Central memory CD8-positive, alpha-beta T cell (primary cell): ENCODE measurements around the gene CARNS1.
A peak's percentile ranks its signal among the peaks of the same experiment; 100 is the strongest.
"Not testable (repeated sequence)": the region's sequence is repeated elsewhere in the genome, so short reads cannot be mapped to it uniquely, and the experiment has no call there.

Source experiments
- ATAC-seq: fragments of 150-1000 bp; cut with Tn5 transposase; replicated peaks from 2 replicates; pipeline ENCODE4 v1.10.0; 2022; ENCODE audit warnings: mild to moderate bottlenecking, moderate FRiP score, moderate number of reproducible peaks; ENCODE audit not compliant: poor library complexity, severe bottlenecking; ENCODE audit errors: extremely low read depth
- DNase-seq, 2 donors: peaks; one replicate each; pipeline ENCODE4 v3.0.0; 2021; ENCODE audit warnings: low spot score in 2 of 2
- H3K27ac Mint-ChIP-seq: one replicate; pipeline ENCODE4 v1.8.0; 2022; ENCODE audit warnings: low read depth, mild to moderate bottlenecking, moderate library complexity, mixed read lengths
- H3K27me3 Mint-ChIP-seq: one replicate; pipeline ENCODE4 v1.8.0; 2022; ENCODE audit warnings: mixed read lengths
- H3K36me3 Mint-ChIP-seq: one replicate; pipeline ENCODE4 v1.8.0; 2022; ENCODE audit warnings: mild to moderate bottlenecking, moderate library complexity, mixed read lengths; ENCODE audit not compliant: insufficient read depth
- H3K4me1 Mint-ChIP-seq: one replicate; pipeline ENCODE4 v1.8.0; 2022; ENCODE audit warnings: mixed read lengths
- H3K4me3 Mint-ChIP-seq: one replicate; pipeline ENCODE4 v1.8.0; 2022; ENCODE audit warnings: mild to moderate bottlenecking, moderate library complexity, mixed read lengths
- H3K9me3 Mint-ChIP-seq: one replicate; pipeline ENCODE4 v1.8.0; 2022; ENCODE audit warnings: mixed read lengths

CARNS1 gene

DNA sequence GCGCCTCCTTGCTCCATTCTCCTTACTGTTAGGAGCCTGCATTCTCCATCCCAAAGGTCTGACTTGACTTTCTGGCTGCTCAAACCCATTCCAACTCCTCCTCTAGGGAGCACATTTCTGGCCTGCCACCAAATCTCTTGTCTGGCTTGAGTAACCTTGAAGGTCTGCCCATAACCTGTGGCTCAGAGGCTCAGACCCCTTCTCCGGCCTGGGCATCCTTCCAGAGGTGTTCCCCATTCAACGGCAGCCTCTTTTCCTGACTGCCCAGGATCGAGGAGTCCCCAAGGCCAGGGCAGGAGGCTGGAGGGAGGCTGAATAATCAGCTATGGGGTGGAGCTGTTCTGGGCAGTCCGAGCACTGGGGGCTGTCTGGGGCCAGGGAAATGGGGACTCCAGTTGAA is 21.5 kb upstream of the CARNS1 start:
- Mint-ChIP-seq H3K27ac (peak overlapping the region; percentile 12), H3K4me1 (peaks cover 60% of the 10 kb centered on the region), H3K27me3 (no peaks in the 10 kb centered on the region), H3K36me3 (peaks cover 26% of the 10 kb centered on the region), H3K9me3 (no peaks in the 10 kb centered on the region), H3K4me3 (peak overlapping the region; percentile 85)
- ATAC-seq: no peak
- DNase-seq: no peak

DNA sequence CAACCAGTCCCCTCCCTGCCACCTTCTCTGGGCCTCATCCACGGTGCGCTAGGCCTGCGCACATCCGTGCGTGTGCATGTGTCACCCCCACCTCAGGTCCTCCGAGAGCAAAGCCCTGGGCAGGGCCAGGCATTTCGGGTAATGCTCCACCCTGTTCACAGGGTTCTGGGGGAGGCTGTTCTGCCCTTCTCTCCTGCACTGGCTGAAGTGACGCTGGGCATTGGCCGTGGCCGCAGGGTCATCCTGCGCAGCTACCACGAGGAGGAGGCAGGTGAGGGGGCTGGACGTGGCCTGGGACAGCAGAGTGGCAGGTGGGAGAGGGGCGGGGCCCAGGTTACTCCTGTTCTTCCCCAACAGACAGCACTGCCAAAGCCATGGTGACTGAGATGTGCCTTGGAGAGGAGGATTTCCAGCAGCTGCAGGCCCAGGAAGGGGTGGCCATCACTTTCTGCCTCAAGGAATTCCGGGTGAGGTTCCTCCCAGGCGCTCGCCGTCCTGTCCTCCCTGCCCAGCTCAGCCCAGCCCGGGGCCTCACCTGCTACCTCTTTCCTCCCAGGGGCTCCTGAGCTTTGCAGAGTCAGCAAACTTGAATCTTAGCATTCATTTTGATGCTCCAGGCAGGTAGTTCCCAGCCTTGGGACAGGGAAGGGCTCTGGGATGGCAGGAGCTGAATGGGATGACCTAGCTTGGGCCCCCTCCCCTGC is 19.8 kb upstream of the CARNS1 start:
- no peak overlapping the region for H3K4me3 Mint-ChIP-seq
- no peak overlapping the region for H3K27ac Mint-ChIP-seq
- H3K4me1 Mint-ChIP-seq: peaks cover 54% of the 10 kb centered on the region
- ATAC-seq (no peak), DNase-seq (no peak)
- H3K9me3 Mint-ChIP-seq: no peaks in the 10 kb centered on the region
- peaks cover 34% of the 10 kb centered on the region for H3K36me3 Mint-ChIP-seq
- H3K27me3 Mint-ChIP-seq: no peaks in the 10 kb centered on the region

DNA sequence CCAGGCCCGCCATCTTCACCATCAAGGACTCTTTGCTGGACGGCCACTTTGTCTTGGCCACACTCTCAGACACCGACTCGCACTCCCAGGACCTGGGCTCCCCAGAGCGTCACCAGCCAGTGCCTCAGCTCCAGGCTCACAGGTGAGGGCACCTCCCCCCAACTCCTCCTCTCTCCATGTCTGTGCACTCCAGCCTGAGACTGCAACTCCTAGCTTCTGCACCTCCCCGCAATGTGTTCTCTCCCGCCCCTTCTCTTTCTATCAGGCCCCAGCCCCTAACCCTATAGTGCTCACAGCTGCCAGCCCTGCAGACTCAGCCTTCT is 19.3 kb upstream of the CARNS1 start:
- no peak overlapping the region for H3K4me3 Mint-ChIP-seq
- H3K36me3 Mint-ChIP-seq: peaks cover 33% of the 10 kb centered on the region
- peaks cover 52% of the 10 kb centered on the region for H3K4me1 Mint-ChIP-seq
- H3K27ac Mint-ChIP-seq: no peak overlapping the region
- H3K9me3 Mint-ChIP-seq: no peaks in the 10 kb centered on the region
- no peak for DNase-seq
- no peak for ATAC-seq
- H3K27me3 Mint-ChIP-seq: no peaks in the 10 kb centered on the region

DNA sequence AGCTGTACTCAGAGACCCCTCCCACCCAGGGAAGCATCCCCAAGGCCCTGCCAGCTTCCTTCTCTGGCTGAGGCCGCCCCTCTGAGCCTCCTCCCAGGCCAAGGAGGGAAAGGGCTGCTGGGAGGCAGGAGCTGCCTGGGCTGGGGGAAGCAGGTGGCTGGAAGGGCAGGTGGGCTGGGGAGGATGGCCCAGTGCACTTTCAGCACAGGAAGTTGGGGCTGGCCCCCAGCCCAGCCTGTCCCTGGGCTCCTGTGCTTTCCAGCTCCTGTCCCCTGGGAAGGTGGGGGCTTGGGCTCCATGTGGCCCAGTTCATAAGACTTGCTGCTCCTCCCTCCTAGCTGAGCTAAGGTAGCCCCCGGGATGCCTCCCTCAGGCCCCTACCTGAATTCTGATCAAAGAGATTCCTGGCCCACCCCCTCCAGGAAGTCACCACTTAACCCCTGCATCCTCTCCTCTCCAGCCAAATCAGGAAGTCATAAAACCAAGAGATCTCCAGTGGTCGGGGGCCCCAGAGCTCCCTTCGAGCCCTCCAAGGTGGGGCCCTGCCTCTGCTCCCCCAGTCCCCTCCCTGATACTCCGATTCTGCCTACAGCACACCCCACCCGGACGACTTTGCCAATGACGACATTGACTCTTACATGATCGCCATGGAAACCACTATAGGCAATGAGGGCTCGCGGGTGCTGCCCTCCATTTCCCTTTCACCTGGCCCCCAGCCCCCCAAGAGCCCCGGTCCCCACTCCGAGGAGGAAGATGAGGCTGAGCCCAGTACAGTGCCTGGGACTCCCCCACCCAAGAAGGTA is 18.7 kb upstream of the CARNS1 start:
- no peak for ATAC-seq
- H3K27ac Mint-ChIP-seq: peak overlapping the region; percentile 84
- peaks cover 30% of the 10 kb centered on the region for H3K36me3 Mint-ChIP-seq
- H3K4me3 Mint-ChIP-seq: peak overlapping the region; percentile 57
- H3K9me3 Mint-ChIP-seq: no peaks in the 10 kb centered on the region
- H3K27me3 Mint-ChIP-seq: no peaks in the 10 kb centered on the region
- DNase-seq: no peak
- peaks cover 48% of the 10 kb centered on the region for H3K4me1 Mint-ChIP-seq

DNA sequence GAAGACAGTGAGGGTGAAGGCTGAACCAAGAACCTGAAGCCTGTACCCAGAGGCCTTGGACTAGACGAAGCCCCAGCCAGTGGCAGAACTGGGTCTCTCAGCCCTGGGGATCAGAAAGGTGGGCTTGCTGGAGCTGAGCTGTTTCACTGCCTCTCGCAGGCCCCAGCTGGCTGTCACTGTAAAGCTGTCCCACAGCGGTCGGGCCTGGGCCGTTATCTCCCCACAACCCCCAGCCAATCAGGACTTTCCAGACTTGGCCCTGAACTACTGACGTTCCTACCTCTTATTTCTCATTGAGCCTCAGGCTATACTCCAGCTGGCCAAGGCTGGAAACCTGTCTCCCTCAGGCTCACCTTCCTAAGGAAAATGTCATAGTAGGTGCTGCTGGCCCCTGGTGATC is 17.9 kb upstream of the CARNS1 start:
- ATAC-seq (no peak), DNase-seq (no peak)
- Mint-ChIP-seq H3K36me3 (peaks cover 30% of the 10 kb centered on the region), H3K27me3 (no peaks in the 10 kb centered on the region), H3K27ac (peak overlapping the region; percentile 84), H3K9me3 (no peaks in the 10 kb centered on the region), H3K4me3 (peak overlapping the region; percentile 57), H3K4me1 (peaks cover 43% of the 10 kb centered on the region)

DNA sequence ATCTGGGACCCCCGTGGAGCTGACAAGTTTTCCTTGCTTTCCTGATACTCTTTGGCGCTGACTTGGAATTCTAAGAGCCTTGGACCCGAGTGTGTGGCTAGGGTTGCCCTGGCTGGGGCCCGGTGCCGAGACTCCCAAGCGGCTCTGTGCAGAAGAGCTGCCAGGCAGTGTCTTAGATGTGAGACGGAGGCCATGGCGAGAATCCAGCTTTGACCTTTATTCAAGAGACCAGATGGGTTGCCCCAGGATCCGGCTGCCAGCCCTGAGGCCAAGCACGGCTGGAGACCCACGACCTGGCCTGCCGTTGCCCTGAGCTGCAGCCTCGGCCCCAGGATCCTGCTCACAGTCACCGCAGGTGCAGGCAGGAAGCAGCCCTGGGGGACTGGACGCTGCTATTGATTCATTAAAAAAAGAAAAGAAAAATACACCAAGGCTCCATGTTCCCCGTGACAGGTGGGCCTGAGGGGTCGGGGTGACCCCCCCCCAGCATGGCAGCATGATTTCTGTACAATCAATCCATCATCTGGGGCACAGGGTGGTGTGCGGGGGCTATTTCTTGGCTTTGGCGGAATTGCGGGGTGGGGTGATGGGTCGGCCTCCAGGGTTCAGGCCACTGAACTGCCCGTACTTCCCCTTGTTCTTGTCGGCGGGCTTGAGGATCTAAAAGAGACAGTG is 17.4 kb upstream of the CARNS1 start:
- no peak for DNase-seq
- peaks cover 40% of the 10 kb centered on the region for H3K4me1 Mint-ChIP-seq
- no peaks in the 10 kb centered on the region for H3K27me3 Mint-ChIP-seq
- H3K9me3 Mint-ChIP-seq: no peaks in the 10 kb centered on the region
- peak overlapping the region; percentile 84 for H3K27ac Mint-ChIP-seq
- no peak for ATAC-seq
- peak overlapping the region; percentile 57 for H3K4me3 Mint-ChIP-seq
- H3K36me3 Mint-ChIP-seq: peaks cover 28% of the 10 kb centered on the region

DNA sequence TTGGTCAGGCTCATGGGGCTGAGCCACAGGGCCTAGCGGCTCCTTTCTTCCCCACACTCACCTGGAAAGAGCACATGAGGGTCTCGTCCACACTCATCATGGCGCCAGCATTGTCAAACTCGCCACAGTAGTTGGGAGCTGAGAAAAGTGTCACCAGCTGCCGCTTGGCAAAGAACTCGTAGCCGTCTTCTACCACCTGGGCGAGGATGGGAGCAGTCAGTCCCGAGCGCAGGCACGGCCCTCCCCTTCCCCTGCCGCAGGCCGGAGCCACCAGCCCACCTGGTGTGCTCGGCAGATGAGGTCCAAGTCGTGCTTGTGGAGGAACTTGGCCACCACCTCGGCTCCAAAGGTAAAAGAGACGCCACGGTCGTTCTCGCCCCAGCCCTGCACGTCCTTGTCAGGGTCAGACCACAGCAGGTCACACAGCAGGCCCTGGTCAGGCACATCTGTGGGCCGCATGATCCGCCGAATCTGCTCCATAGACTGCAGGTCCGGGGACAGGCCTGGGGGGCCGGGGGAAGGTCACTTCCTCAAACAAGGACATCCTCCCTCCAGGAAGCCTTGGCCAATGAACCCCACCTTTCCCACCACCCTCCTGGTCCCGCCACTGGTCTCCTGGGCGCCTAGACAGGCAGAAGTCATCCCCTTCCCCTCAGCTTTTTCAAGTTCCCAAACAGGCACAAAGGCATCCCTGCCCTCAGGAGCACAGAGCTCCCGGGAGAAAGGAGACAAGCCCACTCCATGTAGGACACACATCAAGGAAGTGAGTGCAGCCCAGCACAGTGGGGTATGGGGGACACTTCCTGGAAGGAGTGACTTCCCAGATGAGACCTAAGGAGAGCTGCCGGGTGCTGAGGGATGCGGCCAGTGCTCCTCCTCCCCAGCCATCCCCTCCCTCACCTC is 16.6 kb upstream of the CARNS1 start:
- no peaks in the 10 kb centered on the region for H3K9me3 Mint-ChIP-seq
- H3K27ac Mint-ChIP-seq: no peak overlapping the region
- peaks cover 32% of the 10 kb centered on the region for H3K36me3 Mint-ChIP-seq
- ATAC-seq (no peak), DNase-seq (no peak)
- peak overlapping the region; percentile 87 for H3K4me3 Mint-ChIP-seq
- no peaks in the 10 kb centered on the region for H3K27me3 Mint-ChIP-seq
- H3K4me1 Mint-ChIP-seq: peaks cover 38% of the 10 kb centered on the region

DNA sequence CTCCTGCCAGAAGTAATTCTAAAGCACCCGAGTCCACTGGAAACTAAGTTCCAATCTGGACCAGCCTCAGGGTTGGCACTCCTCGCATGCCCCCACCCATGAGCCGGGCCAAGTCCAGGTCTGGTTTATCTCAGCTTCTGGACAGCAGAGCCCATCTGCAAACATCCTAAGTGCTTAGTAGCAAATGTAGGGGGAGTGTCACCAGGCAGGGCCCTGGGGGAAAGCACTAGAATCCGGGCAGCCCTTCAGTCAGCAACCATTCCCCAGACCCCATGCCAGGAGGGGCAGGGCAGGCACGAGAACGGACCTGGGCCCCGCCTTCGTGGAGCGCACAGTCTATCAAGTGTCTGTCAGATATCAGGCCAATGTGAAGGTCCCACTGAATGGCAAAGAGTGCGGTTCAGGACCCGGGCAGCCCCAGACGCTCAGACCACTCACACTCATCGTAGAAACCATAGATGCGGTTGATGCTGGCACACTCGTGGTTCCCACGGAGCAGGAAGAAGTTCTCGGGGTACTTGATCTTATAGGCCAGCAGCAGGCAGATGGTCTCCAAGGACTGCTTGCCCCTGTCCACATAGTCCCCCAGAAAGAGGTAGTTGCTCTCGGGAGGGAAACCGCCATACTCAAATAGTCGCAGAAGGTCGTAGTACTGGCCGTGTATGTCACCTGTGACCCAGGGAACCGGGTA is 15.1 kb upstream of the CARNS1 start:
- no peaks in the 10 kb centered on the region for H3K27me3 Mint-ChIP-seq

DNA sequence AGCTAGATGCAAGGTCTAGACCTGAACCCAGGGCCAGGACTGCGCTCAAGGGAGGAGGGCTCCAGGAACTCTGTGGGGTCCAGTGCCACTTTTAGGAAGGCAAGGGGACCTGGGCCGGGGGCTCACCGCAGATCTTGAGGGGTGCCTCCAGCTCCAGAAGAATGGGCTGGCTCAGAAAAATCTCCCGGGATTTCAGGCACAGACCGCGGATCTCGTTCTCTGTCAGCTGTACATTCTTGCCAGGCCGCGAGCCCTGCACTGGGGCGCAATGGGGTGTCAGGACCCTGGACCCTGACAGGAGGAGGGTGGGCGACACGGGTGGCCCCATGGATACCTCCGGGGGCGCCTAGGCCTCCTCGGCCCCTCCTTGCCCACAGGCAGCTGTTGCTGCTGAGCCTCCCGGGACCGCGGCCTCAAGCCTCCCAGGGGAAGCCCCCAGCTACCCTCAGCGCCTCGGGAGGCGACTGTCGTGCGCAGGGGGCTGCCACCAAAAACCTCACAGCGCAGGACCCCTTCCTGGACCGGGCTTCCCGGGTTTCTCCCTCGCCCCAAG is 14.5 kb upstream of the CARNS1 start:
- peaks cover 49% of the 10 kb centered on the region for H3K4me1 Mint-ChIP-seq
- H3K27ac Mint-ChIP-seq: no peak overlapping the region
- no peaks in the 10 kb centered on the region for H3K27me3 Mint-ChIP-seq
- ATAC-seq: peak; percentile 1
- no peak for DNase-seq
- peaks cover 46% of the 10 kb centered on the region for H3K36me3 Mint-ChIP-seq
- no peaks in the 10 kb centered on the region for H3K9me3 Mint-ChIP-seq
- peak overlapping the region; percentile 87 for H3K4me3 Mint-ChIP-seq

More for the DNA sequence above, 15.1 kb upstream of the CARNS1 start:
- no peak for DNase-seq
- no peaks in the 10 kb centered on the region for H3K9me3 Mint-ChIP-seq
- peaks cover 46% of the 10 kb centered on the region for H3K4me1 Mint-ChIP-seq
- no peak overlapping the region for H3K27ac Mint-ChIP-seq
- peaks cover 43% of the 10 kb centered on the region for H3K36me3 Mint-ChIP-seq
- ATAC-seq: no peak
- H3K4me3 Mint-ChIP-seq: peak overlapping the region; percentile 87

DNA sequence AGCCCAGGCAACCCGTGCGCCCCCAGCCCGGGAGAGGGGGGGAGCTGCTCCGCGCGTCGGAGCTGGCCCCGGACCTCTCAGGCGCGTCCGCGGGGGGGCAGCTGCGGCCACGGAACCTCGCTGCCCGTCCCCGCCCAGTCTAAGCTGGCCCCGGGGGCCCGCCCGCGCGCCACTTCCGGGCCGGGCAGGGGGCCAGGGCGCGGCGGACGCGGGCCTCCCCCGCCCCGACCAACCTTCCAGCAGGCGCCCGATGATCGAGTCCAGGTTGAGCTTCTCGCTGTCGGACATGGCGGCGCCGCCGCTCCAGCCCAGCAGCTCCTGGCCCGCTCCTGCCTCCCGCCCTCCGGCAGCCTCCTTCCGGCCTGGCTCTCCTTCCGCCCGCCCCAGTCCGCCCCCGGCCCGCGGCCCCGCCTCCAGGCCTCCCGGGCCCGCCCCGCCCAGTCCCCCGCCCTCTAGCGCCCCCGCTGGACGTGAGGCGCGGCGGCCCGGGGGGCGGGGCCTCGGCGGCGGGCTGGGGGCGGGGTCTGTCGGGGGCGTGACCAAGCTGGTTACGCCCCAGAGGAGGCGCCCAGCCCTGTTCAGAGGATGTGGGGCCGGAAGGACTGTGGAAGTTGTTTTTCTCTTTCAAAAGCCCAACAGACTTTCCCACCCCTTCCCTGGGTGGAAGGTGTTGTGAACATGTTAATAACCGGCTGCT is 13.8 kb upstream of the CARNS1 start, which contains the start of gene PPP1CA:
Gene PPP1CA (minus strand): TSS at position 364 of the 697 bp plus-strand sequence. CDS start 76 bp downstream, at position 288.
- Mint-ChIP-seq H3K4me1 (peaks cover 48% of the 10 kb centered on the region), H3K27me3 (no peaks in the 10 kb centered on the region), H3K9me3 (no peaks in the 10 kb centered on the region), H3K4me3 (peak within 1 kb of the TSS; percentile 87), H3K36me3 (peaks cover 50% of the 10 kb centered on the region), H3K27ac (no peak within 1 kb of the TSS)
- DNase-seq (peak; percentile 80 to 89), ATAC-seq (peak; percentile 70)

DNA sequence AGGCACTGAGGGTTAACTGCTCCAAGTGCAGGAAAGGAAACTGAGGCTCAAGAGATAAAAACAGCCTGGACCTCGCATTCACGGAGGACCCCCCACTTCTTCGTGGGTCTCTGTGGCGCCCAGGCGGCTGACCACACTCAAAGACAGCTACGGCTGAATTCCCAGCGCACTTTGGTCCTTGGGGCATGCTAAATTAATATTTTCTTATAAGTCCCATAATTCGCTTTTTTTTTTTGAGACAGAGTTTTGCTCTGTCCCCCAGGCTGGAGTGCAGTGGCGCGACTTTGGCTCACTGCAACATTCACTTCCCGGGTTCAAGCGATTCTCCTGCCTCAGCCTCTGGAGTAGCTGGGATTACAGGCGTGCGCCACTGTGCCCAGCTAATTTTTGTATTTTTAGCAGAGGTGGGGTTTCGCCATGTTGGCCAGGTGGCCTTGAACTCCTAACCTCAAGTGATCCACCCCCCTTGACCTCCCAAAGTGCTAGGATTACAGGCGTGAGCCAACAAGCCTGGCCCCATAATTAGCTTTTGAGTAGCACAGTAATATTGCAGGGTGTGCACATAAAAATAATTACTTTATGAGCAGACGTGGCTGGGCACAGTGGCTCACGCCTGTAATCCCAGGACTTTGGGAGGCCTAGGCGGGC is 13.2 kb upstream of the CARNS1 start:
- not testable (repeated sequence) for ATAC-seq, DNase-seq
- peaks cover 48% of the 10 kb centered on the region for H3K4me1 Mint-ChIP-seq

More for the DNA sequence above, 13.2 kb upstream of the CARNS1 start:
- H3K9me3 Mint-ChIP-seq, H3K27ac Mint-ChIP-seq, H3K27me3 Mint-ChIP-seq: not testable (repeated sequence)
- H3K4me3 Mint-ChIP-seq: peak overlapping the region; percentile 87
- peaks cover 53% of the 10 kb centered on the region for H3K36me3 Mint-ChIP-seq
